Epithelial cell of prostate (primary cell): ENCODE data around the gene PNPLA7.
"Not testable (repeated sequence)": the region's sequence is repeated elsewhere in the genome, so short reads cannot be mapped to it uniquely, and the experiment has no call there.

Experiments
- DNase-seq: peaks from one replicate; pipeline ENCODE4 v3.0.0-alpha.2; 2011; ENCODE audit warnings: low read depth, low spot score
- H3K27ac ChIP-seq: fragments of 450-650 bp; 2 replicates; pipeline ENCODE4 v1.5.1; 2017; ENCODE audit warnings: mild to moderate bottlenecking

The PNPLA7 gene

GRCh38 chr9:137485343-137486140 lies 64.7 kb downstream of the PNPLA7 start:
- no peak overlapping the region for H3K27ac ChIP-seq
- no peak for DNase-seq

- DNase-seq = no peak
- no peak overlapping the region for H3K27ac ChIP-seq
These were observed 65.5 kb downstream of the PNPLA7 start for GRCh38 chr9:137484551-137485315.

- DNase-seq = peak; percentile 45
- no peak overlapping the region for H3K27ac ChIP-seq
These were observed 68.0 kb downstream of the PNPLA7 start for GRCh38 chr9:137482094-137482781.

GRCh38 chr9:137480686-137481683 lies 69.2 kb downstream of the PNPLA7 start:
- DNase-seq = no peak
- no peak overlapping the region for H3K27ac ChIP-seq

- DNase-seq = no peak
- H3K27ac ChIP-seq = no peak overlapping the region
These were observed 70.1 kb downstream of the PNPLA7 start for GRCh38 chr9:137479892-137480685.

GRCh38 chr9:137478962-137479861 lies 71.0 kb downstream of the PNPLA7 start:
- no peak for DNase-seq

GRCh38 chr9:137478613-137478961 lies 71.6 kb downstream of the PNPLA7 start:
- no peak overlapping the region for H3K27ac ChIP-seq
- DNase-seq = no peak

More at GRCh38 chr9:137478962-137479861, 71.0 kb downstream of the PNPLA7 start:
- no peak overlapping the region for H3K27ac ChIP-seq

GRCh38 chr9:137477778-137478612 lies 72.2 kb downstream of the PNPLA7 start:
- no peak for DNase-seq
- no peak overlapping the region for H3K27ac ChIP-seq

GRCh38 chr9:137476856-137477255 lies 73.3 kb downstream of the PNPLA7 start:
- H3K27ac ChIP-seq = no peak overlapping the region
- no peak for DNase-seq

GRCh38 chr9:137475666-137476065 lies 74.5 kb downstream of the PNPLA7 start:
- DNase-seq = no peak
- H3K27ac ChIP-seq = no peak overlapping the region

- no peak overlapping the region for H3K27ac ChIP-seq
- no peak for DNase-seq
These were observed 75.9 kb downstream of the PNPLA7 start for GRCh38 chr9:137474271-137474670.

GRCh38 chr9:137470785-137471184 lies 79.4 kb downstream of the PNPLA7 start:
- DNase-seq = no peak
- H3K27ac ChIP-seq = no peak overlapping the region

- no peak overlapping the region for H3K27ac ChIP-seq
- DNase-seq = no peak
These were observed 82.3 kb downstream of the PNPLA7 start for GRCh38 chr9:137467896-137468295.

- no peak overlapping the region for H3K27ac ChIP-seq
- DNase-seq = no peak
These were observed 83.0 kb downstream of the PNPLA7 start for GRCh38 chr9:137467161-137467581.

GRCh38 chr9:137466389-137467085 lies 83.7 kb downstream of the PNPLA7 start:
- H3K27ac ChIP-seq, DNase-seq: not testable (repeated sequence)

GRCh38 chr9:137465720-137466388 lies 84.3 kb downstream of the PNPLA7 start:
- DNase-seq = no peak
- H3K27ac ChIP-seq = no peak overlapping the region
